HEK293 (cell line): ENCODE measurements around the gene TYMS.

Experiments used
- CTCF ChIA-PET: fragments of 350-600 bp; formaldehyde crosslinking; extraction: SDS; loops from one replicate; lab custom pipeline; 2021; ENCODE audit warnings: antibody characterized with exemption; lab: Yijun Ruan, JAX
- POLR2A ChIA-PET: fragments of 300-600 bp; formaldehyde crosslinking; extraction: SDS; loops from one replicate; lab custom pipeline; 2020; ENCODE audit warnings: antibody characterized with exemption, inconsistent platforms; lab: Yijun Ruan, JAX
- H3K27ac ChIP-seq: fragments of 200-500 bp; sonication (Bioruptor generic); 2 replicates; pipeline ENCODE4 v1.5.1; 2014; ENCODE audit warnings: low read depth, low read length, control low read depth, inconsistent platforms; ENCODE audit errors: extremely low read depth
- H3K36me3 ChIP-seq, 2 experiments: fragments of 200-500 bp in 1 of 2; sonication (Bioruptor generic) in 1 of 2; 1 replicate in 1 of 2; 2 replicates in 1 of 2; pipeline ENCODE4 v1.5.1; 2014 to 2017; ENCODE audit warnings: inconsistent platforms in 2 of 2, low read length in 2 of 2; ENCODE audit not compliant: control insufficient read depth in 2 of 2, insufficient read depth in 1 of 2
- H3K4me1 ChIP-seq: fragments of 200-500 bp; sonication (Bioruptor generic); 2 replicates; pipeline ENCODE4 v1.5.1; 2014; ENCODE audit warnings: mild to moderate bottlenecking, low read length, inconsistent platforms; ENCODE audit not compliant: control insufficient read depth, insufficient read depth
- H3K4me3 ChIP-seq: 2 replicates; pipeline ENCODE4 v1.5.1; 2011; ENCODE audit warnings: low read depth, mild to moderate bottlenecking, control low read depth, low read length, moderate library complexity
- H3K9me3 ChIP-seq: fragments of 200-500 bp; sonication (Bioruptor generic); 2 replicates; pipeline ENCODE4 v1.5.1; 2014; ENCODE audit warnings: low read depth, low read length, inconsistent platforms; ENCODE audit not compliant: control insufficient read depth, insufficient read depth
- FEZF1 ChIP-seq: fragments of 450-650 bp; formaldehyde crosslinking; IDR thresholded peaks from 2 replicates; pipeline ENCODE4 v1.5.1; 2016; ENCODE audit warnings: missing biosample characterization, missing genetic modification characterization
- HIC1 ChIP-seq: fragments of 450-650 bp; formaldehyde crosslinking; IDR thresholded peaks from 2 replicates; pipeline ENCODE4 v1.5.1; 2016; ENCODE audit warnings: missing biosample characterization, missing genetic modification characterization
- HOXD13 ChIP-seq: sonication (generic); formaldehyde crosslinking; IDR thresholded peaks from 2 replicates; pipeline ENCODE4 v1.8.0; 2022; ENCODE audit warnings: missing genetic modification reagents, borderline replicate concordance
- KLF10 ChIP-seq: fragments of 450-650 bp; IDR thresholded peaks from 2 replicates; pipeline ENCODE4 v1.5.1; 2018; ENCODE audit warnings: missing biosample characterization, mild to moderate bottlenecking, missing genetic modification characterization
- KLF7 ChIP-seq: fragments of 450-650 bp; formaldehyde crosslinking; IDR thresholded peaks from 2 replicates; pipeline ENCODE4 v1.5.1; 2016; ENCODE audit warnings: missing biosample characterization, missing genetic modification characterization, borderline replicate concordance
- TCF7L2 ChIP-seq: IDR thresholded peaks from 2 replicates; pipeline ENCODE4 v1.6.1; 2011; ENCODE audit warnings: low read depth, mild to moderate bottlenecking, inconsistent platforms, low read length, moderate library complexity, borderline replicate concordance
- ZNF10 ChIP-seq: fragments of 450-650 bp; formaldehyde crosslinking; IDR thresholded peaks from 2 replicates; pipeline ENCODE4 v1.5.1; 2017; ENCODE audit warnings: missing biosample characterization, missing genetic modification characterization
- ZNF112 ChIP-seq: fragments of 450-650 bp; formaldehyde crosslinking; IDR thresholded peaks from 2 replicates; pipeline ENCODE4 v1.5.0; 2017; ENCODE audit warnings: missing biosample characterization, missing genetic modification characterization
- ZNF157 ChIP-seq: fragments of 450-650 bp; formaldehyde crosslinking; IDR thresholded peaks from 2 replicates; pipeline ENCODE4 v1.5.1; 2016; ENCODE audit warnings: missing biosample characterization, missing genetic modification characterization
- ZNF223 ChIP-seq: fragments of 450-650 bp; formaldehyde crosslinking; IDR thresholded peaks from 2 replicates; pipeline ENCODE4 v1.5.1; 2016; ENCODE audit warnings: missing biosample characterization, missing genetic modification characterization
- ZNF292 ChIP-seq: fragments of 450-650 bp; formaldehyde crosslinking; IDR thresholded peaks from 2 replicates; pipeline ENCODE4 v1.5.1; 2016; ENCODE audit warnings: low read depth, missing biosample characterization, missing genetic modification characterization, borderline replicate concordance
- ZNF510 ChIP-seq: fragments of 450-650 bp; formaldehyde crosslinking; IDR thresholded peaks from 2 replicates; pipeline ENCODE4 v1.5.1; 2018; ENCODE audit warnings: mild to moderate bottlenecking, missing genetic modification characterization, missing biosample characterization; ENCODE audit not compliant: insufficient replicate concordance
- ZNF558 ChIP-seq: fragments of 450-650 bp; formaldehyde crosslinking; IDR thresholded peaks from 2 replicates; pipeline ENCODE4 v1.5.1; 2016; ENCODE audit warnings: missing biosample characterization, missing genetic modification characterization
- ZNF600 ChIP-seq: fragments of 450-650 bp; formaldehyde crosslinking; IDR thresholded peaks from 2 replicates; pipeline ENCODE4 v1.5.1; 2016; ENCODE audit warnings: missing biosample characterization, missing genetic modification characterization
- ZNF776 ChIP-seq: fragments of 450-650 bp; formaldehyde crosslinking; IDR thresholded peaks from 2 replicates; pipeline ENCODE4 v1.5.0; 2017; ENCODE audit warnings: missing biosample characterization, missing genetic modification characterization, borderline replicate concordance
- ZSCAN18 ChIP-seq: fragments of 450-650 bp; formaldehyde crosslinking; IDR thresholded peaks from 2 replicates; pipeline ENCODE4 v1.5.1; 2016; ENCODE audit warnings: missing biosample characterization, missing genetic modification characterization
- TF ChIP-seq, protein P1 (sequence below): fragments of 450-650 bp; formaldehyde crosslinking; IDR thresholded peaks from 2 replicates; pipeline ENCODE4 v1.5.1; 2016; ENCODE audit warnings: missing biosample characterization, missing genetic modification characterization, borderline replicate concordance
- TF ChIP-seq, protein P2 (sequence below): fragments of 450-650 bp; formaldehyde crosslinking; IDR thresholded peaks from 2 replicates; pipeline ENCODE4 v1.5.1; 2016; ENCODE audit warnings: missing biosample characterization, missing genetic modification characterization, borderline replicate concordance
- TF ChIP-seq, protein P3 (sequence below): fragments of 450-650 bp; formaldehyde crosslinking; IDR thresholded peaks from 2 replicates; pipeline ENCODE4 v1.5.1; 2016; ENCODE audit warnings: missing biosample characterization, missing genetic modification characterization

The TYMS gene

GRCh38 chr18:683531-683930 lies 26.1 kb downstream of the TYMS start (continued):
- TF ChIP-seq, protein P1, sequence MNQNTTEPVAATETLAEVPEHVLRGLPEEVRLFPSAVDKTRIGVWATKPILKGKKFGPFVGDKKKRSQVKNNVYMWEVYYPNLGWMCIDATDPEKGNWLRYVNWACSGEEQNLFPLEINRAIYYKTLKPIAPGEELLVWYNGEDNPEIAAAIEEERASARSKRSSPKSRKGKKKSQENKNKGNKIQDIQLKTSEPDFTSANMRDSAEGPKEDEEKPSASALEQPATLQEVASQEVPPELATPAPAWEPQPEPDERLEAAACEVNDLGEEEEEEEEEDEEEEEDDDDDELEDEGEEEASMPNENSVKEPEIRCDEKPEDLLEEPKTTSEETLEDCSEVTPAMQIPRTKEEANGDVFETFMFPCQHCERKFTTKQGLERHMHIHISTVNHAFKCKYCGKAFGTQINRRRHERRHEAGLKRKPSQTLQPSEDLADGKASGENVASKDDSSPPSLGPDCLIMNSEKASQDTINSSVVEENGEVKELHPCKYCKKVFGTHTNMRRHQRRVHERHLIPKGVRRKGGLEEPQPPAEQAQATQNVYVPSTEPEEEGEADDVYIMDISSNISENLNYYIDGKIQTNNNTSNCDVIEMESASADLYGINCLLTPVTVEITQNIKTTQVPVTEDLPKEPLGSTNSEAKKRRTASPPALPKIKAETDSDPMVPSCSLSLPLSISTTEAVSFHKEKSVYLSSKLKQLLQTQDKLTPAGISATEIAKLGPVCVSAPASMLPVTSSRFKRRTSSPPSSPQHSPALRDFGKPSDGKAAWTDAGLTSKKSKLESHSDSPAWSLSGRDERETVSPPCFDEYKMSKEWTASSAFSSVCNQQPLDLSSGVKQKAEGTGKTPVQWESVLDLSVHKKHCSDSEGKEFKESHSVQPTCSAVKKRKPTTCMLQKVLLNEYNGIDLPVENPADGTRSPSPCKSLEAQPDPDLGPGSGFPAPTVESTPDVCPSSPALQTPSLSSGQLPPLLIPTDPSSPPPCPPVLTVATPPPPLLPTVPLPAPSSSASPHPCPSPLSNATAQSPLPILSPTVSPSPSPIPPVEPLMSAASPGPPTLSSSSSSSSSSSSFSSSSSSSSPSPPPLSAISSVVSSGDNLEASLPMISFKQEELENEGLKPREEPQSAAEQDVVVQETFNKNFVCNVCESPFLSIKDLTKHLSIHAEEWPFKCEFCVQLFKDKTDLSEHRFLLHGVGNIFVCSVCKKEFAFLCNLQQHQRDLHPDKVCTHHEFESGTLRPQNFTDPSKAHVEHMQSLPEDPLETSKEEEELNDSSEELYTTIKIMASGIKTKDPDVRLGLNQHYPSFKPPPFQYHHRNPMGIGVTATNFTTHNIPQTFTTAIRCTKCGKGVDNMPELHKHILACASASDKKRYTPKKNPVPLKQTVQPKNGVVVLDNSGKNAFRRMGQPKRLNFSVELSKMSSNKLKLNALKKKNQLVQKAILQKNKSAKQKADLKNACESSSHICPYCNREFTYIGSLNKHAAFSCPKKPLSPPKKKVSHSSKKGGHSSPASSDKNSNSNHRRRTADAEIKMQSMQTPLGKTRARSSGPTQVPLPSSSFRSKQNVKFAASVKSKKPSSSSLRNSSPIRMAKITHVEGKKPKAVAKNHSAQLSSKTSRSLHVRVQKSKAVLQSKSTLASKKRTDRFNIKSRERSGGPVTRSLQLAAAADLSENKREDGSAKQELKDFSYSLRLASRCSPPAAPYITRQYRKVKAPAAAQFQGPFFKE = no peak
- TF ChIP-seq ZNF292 (tag by site-specific recombination) = no peak
- TF ChIP-seq HIC1 (tag by site-specific recombination) = no peak
- TF ChIP-seq FEZF1 = no peak
- TF ChIP-seq ZNF600 (tag by site-specific recombination) = no peak
- TF ChIP-seq KLF10 = no peak
- TF ChIP-seq ZNF558 = no peak
- TF ChIP-seq, protein P2, sequence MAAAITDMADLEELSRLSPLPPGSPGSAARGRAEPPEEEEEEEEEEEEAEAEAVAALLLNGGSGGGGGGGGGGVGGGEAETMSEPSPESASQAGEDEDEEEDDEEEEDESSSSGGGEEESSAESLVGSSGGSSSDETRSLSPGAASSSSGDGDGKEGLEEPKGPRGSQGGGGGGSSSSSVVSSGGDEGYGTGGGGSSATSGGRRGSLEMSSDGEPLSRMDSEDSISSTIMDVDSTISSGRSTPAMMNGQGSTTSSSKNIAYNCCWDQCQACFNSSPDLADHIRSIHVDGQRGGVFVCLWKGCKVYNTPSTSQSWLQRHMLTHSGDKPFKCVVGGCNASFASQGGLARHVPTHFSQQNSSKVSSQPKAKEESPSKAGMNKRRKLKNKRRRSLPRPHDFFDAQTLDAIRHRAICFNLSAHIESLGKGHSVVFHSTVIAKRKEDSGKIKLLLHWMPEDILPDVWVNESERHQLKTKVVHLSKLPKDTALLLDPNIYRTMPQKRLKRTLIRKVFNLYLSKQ = no peak

GRCh38 chr18:685438-685837 lies 28.0 kb downstream of the TYMS start:
- H3K27ac ChIP-seq = no peak overlapping the region
- no peak overlapping the region for H3K4me3 ChIP-seq
- H3K36me3 ChIP-seq = peaks cover 14 to 48% of the 10 kb centered on the region in 2 experiments; a peak in 2 of 3 replicates
- H3K9me3 ChIP-seq = no peaks in the 10 kb centered on the region
- ChIA-PET CTCF (interaction anchor here (1.1 kb wide), 2 partner anchors 61 to 154 kb away, joined by 3 read pairs; no protein-coding TSS in a partner anchor), POLR2A (no interaction called here)
- no peaks in the 10 kb centered on the region for H3K4me1 ChIP-seq
- TF ChIP-seq, protein P3, sequence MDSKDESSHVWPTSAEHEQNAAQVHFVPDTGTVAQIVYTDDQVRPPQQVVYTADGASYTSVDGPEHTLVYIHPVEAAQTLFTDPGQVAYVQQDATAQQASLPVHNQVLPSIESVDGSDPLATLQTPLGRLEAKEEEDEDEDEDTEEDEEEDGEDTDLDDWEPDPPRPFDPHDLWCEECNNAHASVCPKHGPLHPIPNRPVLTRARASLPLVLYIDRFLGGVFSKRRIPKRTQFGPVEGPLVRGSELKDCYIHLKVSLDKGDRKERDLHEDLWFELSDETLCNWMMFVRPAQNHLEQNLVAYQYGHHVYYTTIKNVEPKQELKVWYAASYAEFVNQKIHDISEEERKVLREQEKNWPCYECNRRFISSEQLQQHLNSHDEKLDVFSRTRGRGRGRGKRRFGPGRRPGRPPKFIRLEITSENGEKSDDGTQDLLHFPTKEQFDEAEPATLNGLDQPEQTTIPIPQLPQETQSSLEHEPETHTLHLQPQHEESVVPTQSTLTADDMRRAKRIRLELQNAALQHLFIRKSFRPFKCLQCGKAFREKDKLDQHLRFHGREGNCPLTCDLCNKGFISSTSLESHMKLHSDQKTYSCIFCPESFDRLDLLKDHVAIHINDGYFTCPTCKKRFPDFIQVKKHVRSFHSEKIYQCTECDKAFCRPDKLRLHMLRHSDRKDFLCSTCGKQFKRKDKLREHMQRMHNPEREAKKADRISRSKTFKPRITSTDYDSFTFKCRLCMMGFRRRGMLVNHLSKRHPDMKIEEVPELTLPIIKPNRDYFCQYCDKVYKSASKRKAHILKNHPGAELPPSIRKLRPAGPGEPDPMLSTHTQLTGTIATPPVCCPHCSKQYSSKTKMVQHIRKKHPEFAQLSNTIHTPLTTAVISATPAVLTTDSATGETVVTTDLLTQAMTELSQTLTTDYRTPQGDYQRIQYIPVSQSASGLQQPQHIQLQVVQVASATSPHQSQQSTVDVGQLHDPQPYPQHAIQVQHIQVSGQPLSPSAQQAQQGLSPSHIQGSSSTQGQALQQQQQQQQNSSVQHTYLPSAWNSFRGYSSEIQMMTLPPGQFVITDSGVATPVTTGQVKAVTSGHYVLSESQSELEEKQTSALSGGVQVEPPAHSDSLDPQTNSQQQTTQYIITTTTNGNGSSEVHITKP (tag by site-specific recombination) = no peak
- TF ChIP-seq HOXD13 (CRISPR knock-in tag) (no peak), KLF7 (tag by site-specific recombination) (no peak), ZNF510 (no peak), ZNF10 (no peak), ZNF112 (no peak), ZSCAN18 (tag by site-specific recombination) (no peak), ZNF776 (tag by site-specific recombination) (no peak), TCF7L2 (no peak), ZNF157 (tag by site-specific recombination) (no peak), ZNF223 (tag by site-specific recombination) (no peak)
